M059J (cell line): Measurements from ENCODE around the gene ALPK1. TPM values are rescaled to one million over a fixed set of nuclear protein-coding genes. Genes with fewer than 3 reads are reported as not detected.
"Not testable (repeated sequence)": the region's sequence is repeated elsewhere in the genome, so short reads cannot be mapped to it uniquely, and the experiment has no call there.

ENCODE experiments used
- DNase-seq: peaks from one replicate; pipeline ENCODE4 v3.0.0-alpha.2; 2012; ENCODE audit warnings: low read depth
- total RNA-seq: library from RNA; depleted of rRNA; stranded (reverse); fragments of >200 nt; shearing (Covaris generic); gene quantifications from 2 replicates; pipeline ENCODE4 v1.2.3, GENCODE V29; 2014; rRNA removed

Gene ALPK1
- total RNA-seq, 1 experiment from 2014 or later = 12.0 TPM

- peak; percentile 61 for DNase-seq
Measured at GRCh38 chr4:112448306-112449132, 151.3 kb downstream of the ALPK1 start.

GRCh38 chr4:112449708-112450107, 152.5 kb downstream of the ALPK1 start:
- no peak for DNase-seq

GRCh38 chr4:112451104-112451503, 153.9 kb downstream of the ALPK1 start:
- no peak for DNase-seq

GRCh38 chr4:112451831-112452230, 154.7 kb downstream of the ALPK1 start:
- DNase-seq = no peak

GRCh38 chr4:112453321-112453720, 156.2 kb downstream of the ALPK1 start:
- DNase-seq = no peak

GRCh38 chr4:112472318-112472717, 175.1 kb downstream of the ALPK1 start:
- no peak for DNase-seq

DNA sequence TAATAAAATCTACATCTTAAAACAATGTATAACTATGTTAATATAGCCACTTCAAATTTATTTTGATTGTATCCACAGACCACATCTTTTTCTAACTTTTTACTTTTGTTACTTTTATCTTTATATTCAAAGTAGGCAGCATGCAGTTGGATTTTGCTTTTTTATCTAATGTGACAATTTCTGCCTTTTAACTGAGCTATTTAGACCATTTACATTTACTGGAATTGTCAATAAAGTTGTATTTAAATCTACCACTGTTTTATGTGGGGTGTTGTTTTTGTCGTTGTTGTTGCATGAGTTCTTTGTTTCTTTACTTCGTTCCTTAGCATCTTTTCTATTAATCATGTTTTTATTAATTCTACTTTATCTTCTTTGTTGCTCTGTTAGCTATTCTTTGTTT, 176.8 kb downstream of the ALPK1 start:
- DNase-seq = no peak

DNA sequence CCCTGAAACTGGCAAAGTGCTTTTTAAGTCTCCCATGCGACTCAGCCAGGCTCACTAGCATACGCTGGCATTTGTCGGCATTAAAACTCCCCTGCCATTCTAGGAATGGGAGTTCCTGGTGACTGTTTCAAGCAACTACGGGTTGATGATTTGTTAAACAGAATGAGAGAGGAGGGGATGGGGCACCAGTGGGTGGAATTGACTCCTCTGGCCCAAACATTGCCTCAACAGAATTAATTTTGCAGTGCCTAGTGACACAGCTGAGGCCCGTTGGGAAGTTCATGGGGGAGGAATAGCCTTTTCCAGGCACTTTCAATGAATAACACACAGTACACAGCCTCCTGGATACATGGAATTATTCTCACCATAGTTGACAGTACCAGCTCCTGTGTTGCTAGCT, 188.8 kb downstream of the ALPK1 start:
- no peak for DNase-seq

- DNase-seq = not testable (repeated sequence)
Measured at GRCh38 chr4:112490808-112491207, 193.6 kb downstream of the ALPK1 start.

Other genes starting within 250 kb of the ALPK1 start
- gene FAM241A, start 151.9 kb upstream of the ALPK1 start, total RNA-seq = not detected in 2 replicates
- gene AP1AR, start 65.6 kb upstream of the ALPK1 start, total RNA-seq = 6.9 and 10.4 TPM in 2 replicates
- 5.8 and 15.1 TPM in 2 replicates for gene TIFA, start 11.5 kb upstream of the ALPK1 start, total RNA-seq
- not detected in 2 replicates for gene NEUROG2, start 218.8 kb downstream of the ALPK1 start, total RNA-seq